Muscle of arm (tissue), 12 donors: ENCODE measurements around the gene PLCB3. TPM values are rescaled to one million over a fixed set of nuclear protein-coding genes. Genes with fewer than 3 reads are reported as not detected.

Source experiments
- DNase-seq: peaks from one replicate; pipeline ENCODE4 v3.0.0-alpha.2; 2013
- polyA plus RNA-seq, 12 donors: library from polyadenylated mRNA; unstranded; fragments of 120-200 nt; gene quantifications; one replicate each; pipeline ENCODE4 v1.2.1, GENCODE V29; 2013; ENCODE audit not compliant: insufficient read length in 12 of 12

The PLCB3 gene
- polyA plus RNA-seq, 12 donors, result 8.5 to 18.9 (median 10.4) TPM; not detected in 1

GRCh38 chr11:64220271-64220670, 31.1 kb upstream of the PLCB3 start:
- no peak for DNase-seq

- DNase-seq, result no peak
Observed at GRCh38 chr11:64220798-64221197, 30.5 kb upstream of the PLCB3 start.

GRCh38 chr11:64222651-64223000, 28.7 kb upstream of the PLCB3 start:
- no peak for DNase-seq

GRCh38 chr11:64223001-64223651, 28.2 kb upstream of the PLCB3 start:
- no peak for DNase-seq

- no peak for DNase-seq
Observed at GRCh38 chr11:64224151-64224890, 27.0 kb upstream of the PLCB3 start.

- no peak for DNase-seq
Observed at GRCh38 chr11:64224891-64225607, 26.3 kb upstream of the PLCB3 start.

GRCh38 chr11:64225608-64226506, 25.5 kb upstream of the PLCB3 start, which contains the start of the genes NUDT22 and TRPT1:
Gene NUDT22 (plus strand): TSS chr11:64226274. CDS start chr11:64226653, 379 bp downstream.
Gene TRPT1 (minus strand): TSS chr11:64226186. CDS start chr11:64225860, 326 bp downstream.
- DNase-seq, result peak; percentile 90

GRCh38 chr11:64226507-64227051, 24.8 kb upstream of the PLCB3 start:
- no peak for DNase-seq

- no peak for DNase-seq
Observed at GRCh38 chr11:64227405-64227956, 23.8 kb upstream of the PLCB3 start.

- no peak for DNase-seq
Observed at GRCh38 chr11:64229090-64229743, 22.1 kb upstream of the PLCB3 start.

GRCh38 chr11:64229744-64230170, 21.6 kb upstream of the PLCB3 start:
- no peak for DNase-seq

GRCh38 chr11:64230171-64230984, 21.0 kb upstream of the PLCB3 start, which contains the start of gene DNAJC4:
Gene DNAJC4 (plus strand): TSS chr11:64230548. CDS start chr11:64230855, 307 bp downstream.
- peak; percentile 92 for DNase-seq

- no peak for DNase-seq
Observed at GRCh38 chr11:64230985-64231365, 20.4 kb upstream of the PLCB3 start.

- no peak for DNase-seq
Observed at GRCh38 chr11:64231546-64231945, 19.8 kb upstream of the PLCB3 start.

GRCh38 chr11:64232182-64232966, 19.0 kb upstream of the PLCB3 start:
- DNase-seq, result no peak

- DNase-seq, result no peak
Observed at GRCh38 chr11:64232967-64233315, 18.4 kb upstream of the PLCB3 start.

GRCh38 chr11:64233913-64234586, 17.3 kb upstream of the PLCB3 start, which contains the start of gene VEGFB:
Gene VEGFB (plus strand): TSS chr11:64234584. CDS start chr11:64234834, 250 bp downstream.
- no peak for DNase-seq
